H9 (cell line): Measurements from ENCODE around the gene TTC28. TPM values are rescaled to one million over a fixed set of nuclear protein-coding genes. Genes with fewer than 3 reads are reported as not detected.

Source experiments
- DNase-seq: peaks from one replicate; pipeline ENCODE4 v3.0.0-alpha.2; 2017
- H2AFZ ChIP-seq: one replicate; pipeline ENCODE4 v1.6.1; 2013; ENCODE audit warnings: mild to moderate bottlenecking, low read length, control low read depth, moderate library complexity
- H2AK5ac ChIP-seq: 2 replicates; pipeline ENCODE4 v1.6.1; 2013; ENCODE audit warnings: low read length, control low read depth, mixed read lengths; ENCODE audit not compliant: insufficient read length
- H2BK120ac ChIP-seq: one replicate; pipeline ENCODE4 v1.6.1; 2013; ENCODE audit warnings: low read depth, mild to moderate bottlenecking, low read length, control low read depth, inconsistent platforms; ENCODE audit not compliant: poor library complexity, severe bottlenecking
- H2BK12ac ChIP-seq: 2 replicates; pipeline ENCODE4 v1.6.1; 2013; ENCODE audit warnings: low read length, control low read depth, mixed read lengths, low read depth; ENCODE audit not compliant: insufficient read length
- H2BK15ac ChIP-seq: 2 replicates; pipeline ENCODE4 v1.6.1; 2013; ENCODE audit warnings: low read depth, low read length, control low read depth
- H2BK20ac ChIP-seq: one replicate; pipeline ENCODE4 v1.6.1; 2013; ENCODE audit warnings: low read depth, mild to moderate bottlenecking, low read length, control low read depth, inconsistent platforms; ENCODE audit not compliant: poor library complexity, severe bottlenecking
- H2BK5ac ChIP-seq: 2 replicates; pipeline ENCODE4 v1.6.1; 2013; ENCODE audit warnings: low read length, control low read depth, mixed read lengths; ENCODE audit not compliant: insufficient read length
- H3K14ac ChIP-seq: 2 replicates; pipeline ENCODE4 v1.6.1; 2013; ENCODE audit warnings: low read length, control low read depth; ENCODE audit not compliant: insufficient read depth
- H3K18ac ChIP-seq: 2 replicates; pipeline ENCODE4 v1.6.1; 2013; ENCODE audit warnings: low read depth, mild to moderate bottlenecking, mixed read lengths, low read length, control low read depth; ENCODE audit not compliant: insufficient read length
- H3K23ac ChIP-seq: 2 replicates; pipeline ENCODE4 v1.6.1; 2013; ENCODE audit warnings: low read length, control low read depth, mixed read lengths, low read depth; ENCODE audit not compliant: insufficient read length
- H3K23me2 ChIP-seq: 2 replicates; pipeline ENCODE4 v1.6.1; 2013; ENCODE audit warnings: low read depth, mild to moderate bottlenecking, mixed read lengths, low read length, control low read depth; ENCODE audit not compliant: insufficient read length, poor library complexity, severe bottlenecking
- H3K27ac ChIP-seq: 2 replicates; pipeline ENCODE4 v1.5.1; 2013; ENCODE audit warnings: low read length, control low read depth, mixed read lengths, low read depth; ENCODE audit not compliant: insufficient read length
- H3K27me3 ChIP-seq: 2 replicates; pipeline ENCODE4 v1.6.1; 2013; ENCODE audit warnings: low read length, control low read depth, inconsistent platforms; ENCODE audit not compliant: insufficient read depth
- H3K4ac ChIP-seq: 2 replicates; pipeline ENCODE4 v1.6.1; 2013; ENCODE audit warnings: low read depth, mild to moderate bottlenecking, control low read depth, inconsistent platforms, low read length, moderate library complexity
- H3K4me1 ChIP-seq: 2 replicates; pipeline ENCODE4 v1.6.1; 2013; ENCODE audit warnings: low read length, control low read depth, inconsistent platforms; ENCODE audit not compliant: insufficient read depth
- H3K4me2 ChIP-seq: 2 replicates; pipeline ENCODE4 v1.6.1; 2013; ENCODE audit warnings: low read length, control low read depth, mixed read lengths; ENCODE audit not compliant: insufficient read length, insufficient read depth
- H3K56ac ChIP-seq: 2 replicates; pipeline ENCODE4 v1.6.1; 2013; ENCODE audit warnings: low read depth, mild to moderate bottlenecking, mixed read lengths, low read length, control low read depth; ENCODE audit not compliant: insufficient read length
- H3K79me1 ChIP-seq: 2 replicates; pipeline ENCODE4 v1.6.1; 2013; ENCODE audit warnings: low read depth, mild to moderate bottlenecking, moderate library complexity, low read length, control low read depth, inconsistent platforms; ENCODE audit not compliant: insufficient read depth, poor library complexity, severe bottlenecking
- H3K79me2 ChIP-seq: 2 replicates; pipeline ENCODE4 v1.6.1; 2013; ENCODE audit warnings: low read length, control low read depth, inconsistent platforms; ENCODE audit not compliant: insufficient read depth
- H3K9ac ChIP-seq: 2 replicates; pipeline ENCODE4 v1.6.1; 2013; ENCODE audit warnings: low read length, control low read depth, mixed read lengths; ENCODE audit not compliant: insufficient read length; ENCODE audit errors: extremely low read depth
- H3K9me3 ChIP-seq: one replicate; pipeline ENCODE4 v1.6.1; 2013; ENCODE audit warnings: low read depth, low read length, inconsistent platforms; ENCODE audit not compliant: control insufficient read depth
- H3T11ph ChIP-seq: one replicate; pipeline ENCODE4 v1.6.1; 2013; ENCODE audit warnings: mild to moderate bottlenecking, low read length, control low read depth, inconsistent platforms
- H4K20me1 ChIP-seq: one replicate; pipeline ENCODE4 v1.6.1; 2013; ENCODE audit not compliant: control insufficient read depth, insufficient read length, insufficient read depth
- H4K5ac ChIP-seq: 2 replicates; pipeline ENCODE4 v1.6.1; 2013; ENCODE audit warnings: low read depth, mild to moderate bottlenecking, mixed read lengths, low read length, control low read depth; ENCODE audit not compliant: insufficient read length
- H4K8ac ChIP-seq: replicated peaks from 2 replicates; pipeline ENCODE4 v1.6.1; 2013; ENCODE audit warnings: low read length, control low read depth, mixed read lengths, low read depth; ENCODE audit not compliant: insufficient read length
- H4K91ac ChIP-seq: 2 replicates; pipeline ENCODE4 v1.6.1; 2013; ENCODE audit warnings: low read depth, mild to moderate bottlenecking, moderate library complexity, mixed read lengths, low read length, control low read depth; ENCODE audit not compliant: insufficient read length
- H3K27ac Mint-ChIP-seq, 3 experiments: 2 replicates in 2 of 3; 3 replicates in 1 of 3; pipeline ENCODE4 v1.8.0; 2020 to 2021; ENCODE audit warnings: mixed read lengths in 3 of 3, mild to moderate bottlenecking in 1 of 3, moderate library complexity in 1 of 3
- H3K27me3 Mint-ChIP-seq: 2 replicates; pipeline ENCODE4 v1.8.0; 2021; ENCODE audit warnings: low read depth, mild to moderate bottlenecking, moderate library complexity, mixed read lengths
- H3K36me3 Mint-ChIP-seq, 3 experiments: 2 replicates in 2 of 3; 3 replicates in 1 of 3; pipeline ENCODE4 v1.8.0; 2020 to 2021; ENCODE audit warnings: low read depth in 3 of 3, mixed read lengths in 3 of 3; ENCODE audit not compliant: insufficient read depth in 1 of 3
- H3K4me1 Mint-ChIP-seq, 2 experiments: 2 replicates each; pipeline ENCODE4 v1.8.0; 2020; ENCODE audit warnings: mixed read lengths in 2 of 2
- H3K4me3 Mint-ChIP-seq, 2 experiments: 2 replicates in 1 of 2; 3 replicates in 1 of 2; pipeline ENCODE4 v1.8.0; 2020 to 2021; ENCODE audit warnings: mild to moderate bottlenecking in 2 of 2, mixed read lengths in 2 of 2, moderate library complexity in 1 of 2
- H3K9me3 Mint-ChIP-seq, 2 experiments: 2 replicates in 1 of 2; 3 replicates in 1 of 2; pipeline ENCODE4 v1.8.0; 2020; ENCODE audit warnings: mild to moderate bottlenecking in 2 of 2, mixed read lengths in 2 of 2, moderate library complexity in 1 of 2
- CTCF ChIP-seq: fragments of 200-600 bp; sonication (generic); conservative IDR thresholded peaks from 3 replicates; pipeline ENCODE4 v1.8.0; 2021; ENCODE audit warnings: antibody characterized with exemption, mild to moderate bottlenecking
- WGBS: extraction: QIAGEN DNeasy Blood & Tissue Kit; methylation state at CpG from one replicate; pipeline ENCODE4 v1.1.7; 2013; ENCODE audit warnings: missing lambda C conversion rate, low lambda C conversion rate, mixed read lengths; ENCODE audit not compliant: insufficient read length; ENCODE audit errors: extremely low coverage; 5-methylcytosine and 5-hydroxymethylcytosine counted together
- total RNA-seq: library from RNA; stranded (reverse); gene quantifications from 2 replicates; pipeline ENCODE4 v1.2.1, GENCODE V29; 2021

TTC28 gene
- total RNA-seq, 1 experiment from 2014 or later = 13.6 TPM

GRCh38 chr22:28454431-28455064 is 225.1 kb downstream of the TTC28 start:
- H4K5ac ChIP-seq = no peak overlapping the region
- DNase-seq = no peak
- no peak overlapping the region for H2BK12ac ChIP-seq
- TF ChIP-seq CTCF = no peak
- H3K4me2 ChIP-seq = no peak overlapping the region
- H3K4me1 ChIP-seq = no peaks in the 10 kb centered on the region
- H4K8ac ChIP-seq = no peak overlapping the region
- Mint-ChIP-seq H3K27me3 (no peaks in the 10 kb centered on the region), H3K27ac (no peak overlapping the region), H3K4me1 (no peaks in the 10 kb centered on the region; a peak in 1 of 4 replicates), H3K36me3 (no peaks in the 10 kb centered on the region), H3K9me3 (no peaks in the 10 kb centered on the region), H3K4me3 (no peak overlapping the region)
- no peak overlapping the region for H2BK15ac ChIP-seq
- H2BK5ac ChIP-seq = no peak overlapping the region
- no peak overlapping the region for H4K91ac ChIP-seq
- H2BK120ac ChIP-seq = no peak overlapping the region
- no peak overlapping the region for H3K9ac ChIP-seq
- H4K20me1 ChIP-seq = no peaks in the 10 kb centered on the region
- H3K23ac ChIP-seq = no peak overlapping the region
- H3K23me2 ChIP-seq = no peaks in the 10 kb centered on the region
- H2BK20ac ChIP-seq = no peak overlapping the region
- H3K27me3 ChIP-seq = no peaks in the 10 kb centered on the region
- H3K9me3 ChIP-seq = no peaks in the 10 kb centered on the region
- no peaks in the 10 kb centered on the region for H3K79me2 ChIP-seq
- H3T11ph ChIP-seq = no peak overlapping the region
- H3K14ac ChIP-seq = no peak overlapping the region
- H2AK5ac ChIP-seq = no peak overlapping the region
- H2AFZ ChIP-seq = no peak overlapping the region
- WGBS = no CpG with 5 or more reads among the region's 1 CpG
- H3K18ac ChIP-seq = no peak overlapping the region
- H3K4ac ChIP-seq = no peak overlapping the region
- H3K56ac ChIP-seq = no peak overlapping the region
- no peaks in the 10 kb centered on the region for H3K79me1 ChIP-seq
- no peak overlapping the region for H3K27ac ChIP-seq
